ENCODE data around the gene EPB41L4A.

Gene EPB41L4A

DNA sequence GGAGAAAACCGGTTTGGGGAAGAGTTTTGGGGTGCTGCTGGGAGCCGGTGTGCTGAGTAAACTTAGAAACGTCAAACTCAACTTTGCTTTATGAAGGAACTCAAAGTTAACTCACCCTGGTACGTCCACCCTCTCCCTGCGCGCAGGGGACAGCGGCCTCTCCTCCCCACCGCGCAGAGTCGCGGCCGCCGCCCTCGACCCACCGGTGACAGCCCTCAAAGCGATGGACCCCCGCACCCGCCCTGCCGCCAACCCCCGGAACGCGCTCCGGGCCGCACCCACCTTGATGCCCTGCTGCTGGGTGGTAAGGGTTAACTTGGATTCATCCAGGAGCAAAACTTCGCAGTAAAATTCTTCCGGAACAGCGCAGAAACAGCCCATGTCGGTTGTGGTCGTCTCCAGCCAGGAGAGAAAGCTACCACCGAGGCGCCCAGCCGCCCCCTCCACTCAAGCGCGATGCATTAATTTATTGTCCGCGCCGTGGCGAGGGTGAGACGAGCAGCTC lies 366 bp downstream of the EPB41L4A start:
- Histone ChIP-seq H3K4me3 (ENCODE audit: low read depth in 1 of 2, low read length in 2 of 2) (peak overlapping the region; percentile 81 to 83), H3K9ac (ENCODE audit: low read length) (peak overlapping the region; percentile 37), H3K27ac (ENCODE audit: low read depth, low read length) (no peak overlapping the region), H3K36me3 (ENCODE audit: insufficient read depth, low read length) (no peaks in the 10 kb centered on the region), H3K4me1 (ENCODE audit: insufficient read depth, low read length) (peaks cover 5% of the 10 kb centered on the region), H3K9me3 (ENCODE audit: low read length) (no peaks in the 10 kb centered on the region), H3K27me3 (ENCODE audit: control insufficient read depth in 1 of 2, insufficient read depth in 2 of 2, low read length in 2 of 2) (peaks cover 0 to 8% of the 10 kb centered on the region in 2 donors)

DNA sequence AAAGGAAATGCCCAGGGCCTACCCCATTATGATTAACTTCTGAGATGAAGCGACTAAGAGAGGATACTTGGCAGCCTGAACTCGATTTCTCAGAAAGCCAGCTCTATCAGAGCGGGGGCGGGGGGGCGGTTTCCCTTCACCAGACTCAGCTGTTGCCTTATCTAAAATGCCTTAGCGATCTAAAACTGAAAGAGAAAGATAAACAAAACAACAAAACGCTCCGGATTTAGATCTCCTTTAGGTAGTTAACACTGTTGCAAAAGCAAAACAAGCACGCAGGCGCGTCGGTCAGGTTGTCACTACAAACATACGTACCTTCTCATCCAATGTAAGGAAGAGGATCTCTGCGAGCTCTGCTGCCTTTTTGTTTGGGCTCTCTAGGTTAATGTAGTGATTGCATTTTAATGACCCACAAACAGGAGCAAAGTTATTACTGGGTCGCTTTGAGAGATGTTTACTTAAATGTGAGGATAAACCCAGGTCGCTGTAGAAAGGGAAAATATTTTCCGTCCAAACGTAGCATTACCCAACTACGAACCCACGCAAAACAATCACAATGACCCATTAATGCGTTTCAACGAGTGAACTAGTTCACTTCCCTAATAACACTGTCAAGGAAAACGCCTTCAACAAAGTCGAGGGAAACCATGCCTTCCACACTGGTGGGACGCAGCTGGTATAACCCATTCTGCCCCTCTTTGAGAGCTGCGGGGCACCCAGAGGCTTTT lies 982 bp downstream of the EPB41L4A start:
- Histone ChIP-seq H3K4me3 (ENCODE audit: low read depth in 1 of 2, low read length in 2 of 2) (peak overlapping the region; percentile 81 to 83), H3K36me3 (ENCODE audit: insufficient read depth, low read length) (no peaks in the 10 kb centered on the region), H3K27ac (ENCODE audit: low read depth, low read length) (no peak overlapping the region), H3K4me1 (ENCODE audit: insufficient read depth, low read length) (peaks cover 5% of the 10 kb centered on the region), H3K9me3 (ENCODE audit: low read length) (no peaks in the 10 kb centered on the region), H3K27me3 (ENCODE audit: control insufficient read depth in 1 of 2, insufficient read depth in 2 of 2, low read length in 2 of 2) (peaks cover 0 to 8% of the 10 kb centered on the region in 2 donors), H3K9ac (ENCODE audit: low read length) (peak overlapping the region; percentile 37)

DNA sequence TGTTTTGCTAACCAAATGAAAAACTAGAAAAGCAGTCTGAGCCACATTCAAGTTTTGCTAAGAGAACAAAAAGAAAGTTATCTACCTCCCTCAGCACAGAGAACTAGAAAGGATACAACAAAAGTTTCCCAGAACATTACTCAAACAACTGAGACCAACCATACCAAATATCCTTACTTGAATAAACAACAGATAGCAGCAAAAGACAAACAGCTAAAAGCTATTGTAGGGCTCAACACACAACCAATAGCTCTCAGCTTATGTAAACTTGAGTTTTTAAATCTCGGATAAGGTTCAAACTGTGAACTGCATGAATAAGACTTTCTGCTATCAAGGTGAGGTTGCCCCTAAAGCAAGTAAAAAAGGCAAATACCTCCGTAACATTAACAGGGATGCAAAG lies 3.5 kb downstream of the EPB41L4A start:
- Histone ChIP-seq H3K9ac (ENCODE audit: low read length) (no peak overlapping the region), H3K36me3 (ENCODE audit: insufficient read depth, low read length) (no peaks in the 10 kb centered on the region), H3K4me1 (ENCODE audit: insufficient read depth, low read length) (peaks cover 3% of the 10 kb centered on the region), H3K9me3 (ENCODE audit: low read length) (no peaks in the 10 kb centered on the region), H3K4me3 (ENCODE audit: low read depth in 1 of 2, low read length in 2 of 2) (no peak overlapping the region), H3K27ac (ENCODE audit: low read depth, low read length) (no peak overlapping the region), H3K27me3 (ENCODE audit: control insufficient read depth in 1 of 2, insufficient read depth in 2 of 2, low read length in 2 of 2) (peaks cover 0 to 8% of the 10 kb centered on the region in 2 donors)

DNA sequence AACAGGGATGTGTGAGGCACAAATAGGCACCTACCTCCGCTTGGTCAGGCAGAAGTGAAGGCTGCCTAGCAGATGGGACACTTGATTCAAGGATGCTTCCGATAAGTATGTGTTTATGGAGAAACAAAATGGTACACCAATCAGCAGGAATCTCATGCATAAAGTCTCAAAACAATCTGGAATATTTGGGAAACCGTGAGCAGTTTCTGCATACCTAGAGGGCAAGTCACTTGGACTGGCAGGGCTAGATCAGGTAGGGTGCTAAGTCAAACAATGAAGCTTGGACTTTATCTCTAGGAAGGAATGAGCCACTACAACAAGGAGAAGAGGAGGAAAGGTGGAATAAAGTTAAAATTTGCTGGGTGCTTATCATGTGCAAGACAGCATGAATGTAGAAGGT lies 5.5 kb downstream of the EPB41L4A start:
- Histone ChIP-seq H3K4me1 (ENCODE audit: insufficient read depth, low read length) (no peaks in the 10 kb centered on the region), H3K9me3 (ENCODE audit: low read length) (no peaks in the 10 kb centered on the region), H3K27ac (ENCODE audit: low read depth, low read length) (no peak overlapping the region), H3K27me3 (ENCODE audit: control insufficient read depth in 1 of 2, insufficient read depth in 2 of 2, low read length in 2 of 2) (no peaks in the 10 kb centered on the region), H3K4me3 (ENCODE audit: low read depth in 1 of 2, low read length in 2 of 2) (no peak overlapping the region), H3K36me3 (ENCODE audit: insufficient read depth, low read length) (no peaks in the 10 kb centered on the region), H3K9ac (ENCODE audit: low read length) (no peak overlapping the region)

DNA sequence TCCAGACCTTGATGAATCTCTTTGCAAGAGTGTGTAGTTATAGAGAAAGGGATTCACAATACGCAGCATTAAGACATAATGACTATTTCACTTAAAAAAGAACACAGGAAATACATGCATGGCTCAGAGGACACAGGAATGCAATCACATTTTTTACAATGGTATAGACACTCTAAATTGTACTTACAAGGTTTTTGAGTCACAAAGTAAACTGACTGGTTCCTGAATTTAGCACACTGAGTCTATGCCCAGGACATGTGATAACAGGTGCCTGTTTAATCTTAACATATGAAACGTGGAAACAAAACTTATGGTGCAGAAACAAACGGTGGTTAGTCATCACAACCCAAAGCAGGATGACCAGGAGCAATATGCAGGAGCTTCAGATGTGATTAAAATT lies 6.7 kb downstream of the EPB41L4A start:
- no peaks in the 10 kb centered on the region for H3K36me3 ChIP-seq (ENCODE audit: insufficient read depth, low read length)
- H3K9ac ChIP-seq (ENCODE audit: low read length) = no peak overlapping the region
- H3K27me3 ChIP-seq (ENCODE audit: control insufficient read depth in 1 of 2, insufficient read depth in 2 of 2, low read length in 2 of 2) = no peaks in the 10 kb centered on the region
- no peak overlapping the region for H3K4me3 ChIP-seq (ENCODE audit: low read depth in 1 of 2, low read length in 2 of 2)
- no peaks in the 10 kb centered on the region for H3K9me3 ChIP-seq (ENCODE audit: low read length)
- no peak overlapping the region for H3K27ac ChIP-seq (ENCODE audit: low read depth, low read length)
- H3K4me1 ChIP-seq (ENCODE audit: insufficient read depth, low read length) = no peaks in the 10 kb centered on the region

DNA sequence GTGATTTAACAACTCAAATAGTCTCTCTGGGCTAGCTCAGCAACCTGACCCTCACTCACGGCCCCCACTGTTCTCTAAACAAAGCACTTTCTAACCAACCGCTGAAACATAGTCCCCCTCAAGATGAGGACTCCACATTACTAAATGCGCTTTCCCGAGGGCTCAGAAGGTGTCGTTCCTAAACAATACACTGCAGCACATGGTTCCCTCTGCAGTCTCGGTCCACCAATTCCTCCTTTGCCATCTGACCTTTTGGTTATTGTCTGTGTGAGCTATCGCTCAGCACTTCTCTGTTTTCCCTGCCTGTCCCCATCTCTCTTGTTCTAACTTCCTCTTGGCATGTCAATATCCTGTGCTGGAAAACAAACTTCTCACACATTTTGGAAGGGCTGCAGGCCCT lies 7.2 kb downstream of the EPB41L4A start:
- Histone ChIP-seq H3K4me3 (ENCODE audit: low read depth in 1 of 2, low read length in 2 of 2) (no peak overlapping the region), H3K9me3 (ENCODE audit: low read length) (no peaks in the 10 kb centered on the region), H3K4me1 (ENCODE audit: insufficient read depth, low read length) (no peaks in the 10 kb centered on the region), H3K27ac (ENCODE audit: low read depth, low read length) (no peak overlapping the region), H3K36me3 (ENCODE audit: insufficient read depth, low read length) (no peaks in the 10 kb centered on the region), H3K9ac (ENCODE audit: low read length) (no peak overlapping the region), H3K27me3 (ENCODE audit: control insufficient read depth in 1 of 2, insufficient read depth in 2 of 2, low read length in 2 of 2) (no peaks in the 10 kb centered on the region)

DNA sequence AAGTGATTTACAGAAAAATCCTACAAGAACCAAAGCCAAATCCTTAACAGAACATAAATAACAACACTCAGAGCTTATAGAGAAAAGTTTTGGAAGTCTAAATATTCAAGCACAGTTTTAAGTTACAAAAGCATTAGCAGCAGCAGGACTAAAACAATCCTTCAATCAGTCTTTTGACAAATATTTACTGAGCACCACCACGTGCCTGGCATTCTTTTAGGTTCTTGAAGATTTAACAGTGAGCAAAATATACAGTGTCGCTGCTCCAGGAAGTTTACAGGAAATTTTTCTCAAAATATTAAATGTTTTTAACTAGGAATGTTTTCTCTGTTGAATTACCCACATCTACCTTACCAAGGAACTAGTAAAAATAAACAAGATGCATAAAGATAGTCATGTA lies 11.4 kb downstream of the EPB41L4A start:
- no peaks in the 10 kb centered on the region for H3K4me1 ChIP-seq (ENCODE audit: insufficient read depth, low read length)

DNA sequence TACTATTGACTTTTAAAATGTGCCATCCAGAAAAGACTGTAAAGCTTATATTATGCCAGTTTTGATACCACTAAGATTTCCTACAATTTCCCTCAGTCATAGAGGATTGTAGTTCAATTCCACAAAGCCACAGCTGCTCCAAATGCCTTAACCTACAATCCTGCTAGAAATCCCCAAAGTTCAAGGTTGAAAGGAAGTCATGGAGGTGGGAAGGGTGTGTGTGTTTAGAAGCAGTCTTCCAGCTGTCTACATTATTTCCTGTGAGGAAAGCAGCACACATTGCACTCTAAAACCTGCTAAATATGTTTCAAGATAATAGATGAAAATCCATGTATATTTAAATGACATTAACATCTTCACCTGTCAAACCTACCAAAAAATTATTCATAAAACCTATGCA lies 11.8 kb downstream of the EPB41L4A start:
- Histone ChIP-seq H3K9ac (ENCODE audit: low read length) (no peak overlapping the region), H3K9me3 (ENCODE audit: low read length) (no peaks in the 10 kb centered on the region), H3K4me1 (ENCODE audit: insufficient read depth, low read length) (no peaks in the 10 kb centered on the region), H3K36me3 (ENCODE audit: insufficient read depth, low read length) (no peaks in the 10 kb centered on the region), H3K27ac (ENCODE audit: low read depth, low read length) (no peak overlapping the region), H3K27me3 (ENCODE audit: control insufficient read depth in 1 of 2, insufficient read depth in 2 of 2, low read length in 2 of 2) (no peaks in the 10 kb centered on the region), H3K4me3 (ENCODE audit: low read depth in 1 of 2, low read length in 2 of 2) (no peak overlapping the region)

More for the DNA sequence above, 11.4 kb downstream of the EPB41L4A start:
- Histone ChIP-seq H3K36me3 (ENCODE audit: insufficient read depth, low read length) (no peaks in the 10 kb centered on the region), H3K27ac (ENCODE audit: low read depth, low read length) (no peak overlapping the region), H3K9me3 (ENCODE audit: low read length) (no peaks in the 10 kb centered on the region), H3K27me3 (ENCODE audit: control insufficient read depth in 1 of 2, insufficient read depth in 2 of 2, low read length in 2 of 2) (no peaks in the 10 kb centered on the region), H3K4me3 (ENCODE audit: low read depth in 1 of 2, low read length in 2 of 2) (no peak overlapping the region), H3K9ac (ENCODE audit: low read length) (no peak overlapping the region)

DNA sequence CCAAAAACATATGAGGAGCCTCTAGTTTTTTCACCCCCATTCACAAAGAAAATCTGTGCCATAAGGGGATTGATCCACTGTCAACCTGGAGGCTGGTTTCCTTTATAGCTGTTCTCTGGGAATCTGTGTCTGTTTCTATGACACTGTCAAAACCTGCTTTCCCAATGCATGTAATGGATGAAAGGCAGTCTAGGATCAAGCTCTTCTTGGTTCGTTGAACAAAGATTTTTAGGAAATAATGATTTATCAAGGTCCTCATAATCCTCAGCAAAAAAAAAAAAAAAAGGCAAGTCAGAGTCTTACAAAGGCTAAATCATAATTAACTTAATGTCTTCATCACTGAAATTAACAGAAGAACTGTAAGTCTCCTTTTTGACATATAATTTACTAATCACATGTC lies 16.0 kb downstream of the EPB41L4A start:
- Histone ChIP-seq H3K9me3 (ENCODE audit: low read length) (no peaks in the 10 kb centered on the region), H3K27ac (ENCODE audit: low read depth, low read length) (no peak overlapping the region), H3K4me1 (ENCODE audit: insufficient read depth, low read length) (no peaks in the 10 kb centered on the region), H3K36me3 (ENCODE audit: insufficient read depth, low read length) (no peaks in the 10 kb centered on the region), H3K9ac (ENCODE audit: low read length) (no peak overlapping the region), H3K4me3 (ENCODE audit: low read depth in 1 of 2, low read length in 2 of 2) (no peak overlapping the region), H3K27me3 (ENCODE audit: control insufficient read depth in 1 of 2, insufficient read depth in 2 of 2, low read length in 2 of 2) (no peaks in the 10 kb centered on the region)

DNA sequence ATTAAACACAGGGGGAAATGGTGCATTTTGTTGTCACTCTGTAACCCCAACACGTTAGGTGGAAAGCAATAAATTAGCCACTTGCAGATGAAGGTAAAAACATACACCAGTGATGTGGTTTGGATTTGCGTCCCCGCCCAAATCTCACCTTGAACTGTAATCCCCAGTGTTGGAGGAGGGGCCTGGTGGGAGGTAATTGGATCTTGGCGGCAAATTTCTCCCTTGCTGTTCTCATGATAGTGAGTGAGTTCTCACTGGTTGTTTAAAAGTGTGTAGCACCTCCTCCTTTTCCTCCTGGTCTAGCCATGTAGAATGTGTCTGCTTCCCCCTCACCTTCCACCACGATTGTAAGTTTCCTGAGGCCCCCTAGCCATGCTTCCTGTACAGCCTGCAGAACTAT lies 17.2 kb downstream of the EPB41L4A start:
- no peaks in the 10 kb centered on the region for H3K9me3 ChIP-seq (ENCODE audit: low read length)
- no peaks in the 10 kb centered on the region for H3K27me3 ChIP-seq (ENCODE audit: control insufficient read depth in 1 of 2, insufficient read depth in 2 of 2, low read length in 2 of 2)
- no peak overlapping the region for H3K27ac ChIP-seq (ENCODE audit: low read depth, low read length)
- H3K9ac ChIP-seq (ENCODE audit: low read length) = no peak overlapping the region
- no peaks in the 10 kb centered on the region for H3K36me3 ChIP-seq (ENCODE audit: insufficient read depth, low read length)
- H3K4me3 ChIP-seq (ENCODE audit: low read depth in 1 of 2, low read length in 2 of 2) = no peak overlapping the region
- no peaks in the 10 kb centered on the region for H3K4me1 ChIP-seq (ENCODE audit: insufficient read depth, low read length)

DNA sequence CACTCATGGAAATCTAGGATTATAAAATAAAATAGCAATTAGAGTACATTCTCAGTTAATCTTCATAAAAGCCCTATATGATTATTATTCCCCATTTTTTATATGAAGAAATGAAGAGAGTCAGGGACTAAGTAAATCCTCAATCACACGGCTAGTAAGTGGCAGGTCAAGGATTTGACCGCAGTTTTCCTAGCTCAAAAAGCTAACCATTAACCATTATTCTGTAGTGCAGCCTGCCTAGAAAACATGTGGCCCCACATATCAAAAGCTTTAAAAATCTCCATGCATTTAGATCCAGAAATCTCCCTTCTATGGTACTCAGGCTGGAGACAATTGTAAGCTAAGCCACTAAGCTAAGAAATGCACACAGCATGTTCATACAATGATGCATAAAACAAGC lies 21.4 kb downstream of the EPB41L4A start:
- Histone ChIP-seq H3K4me3 (ENCODE audit: low read depth in 1 of 2, low read length in 2 of 2) (no peak overlapping the region), H3K36me3 (ENCODE audit: insufficient read depth, low read length) (no peaks in the 10 kb centered on the region), H3K4me1 (ENCODE audit: insufficient read depth, low read length) (no peaks in the 10 kb centered on the region), H3K9ac (ENCODE audit: low read length) (no peak overlapping the region), H3K27ac (ENCODE audit: low read depth, low read length) (no peak overlapping the region), H3K27me3 (ENCODE audit: control insufficient read depth in 1 of 2, insufficient read depth in 2 of 2, low read length in 2 of 2) (no peaks in the 10 kb centered on the region), H3K9me3 (ENCODE audit: low read length) (no peaks in the 10 kb centered on the region)

DNA sequence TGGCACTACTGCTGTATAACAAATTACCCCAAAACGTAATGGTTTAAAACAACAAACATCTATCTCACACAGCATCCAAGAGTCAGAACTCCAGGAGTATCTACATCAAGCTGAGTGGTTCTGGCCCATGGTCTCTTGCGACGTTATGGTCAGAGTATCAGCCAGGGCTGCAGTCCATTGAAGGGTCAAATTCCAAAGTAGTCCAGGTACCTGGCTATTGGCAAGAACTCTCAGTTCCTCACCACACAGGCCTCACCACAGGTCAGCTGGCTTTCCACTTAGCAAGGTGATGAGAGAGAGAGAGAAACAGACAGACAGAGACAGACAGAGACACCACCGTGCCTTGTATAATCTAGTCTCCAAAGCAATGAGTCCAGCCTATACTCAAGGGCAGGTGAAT lies 22.6 kb downstream of the EPB41L4A start:
- Histone ChIP-seq H3K4me3 (ENCODE audit: low read depth in 1 of 2, low read length in 2 of 2) (no peak overlapping the region), H3K9ac (ENCODE audit: low read length) (no peak overlapping the region), H3K4me1 (ENCODE audit: insufficient read depth, low read length) (no peaks in the 10 kb centered on the region), H3K27ac (ENCODE audit: low read depth, low read length) (no peak overlapping the region), H3K9me3 (ENCODE audit: low read length) (no peaks in the 10 kb centered on the region), H3K27me3 (ENCODE audit: control insufficient read depth in 1 of 2, insufficient read depth in 2 of 2, low read length in 2 of 2) (no peaks in the 10 kb centered on the region), H3K36me3 (ENCODE audit: insufficient read depth, low read length) (no peaks in the 10 kb centered on the region)

Data from muscle layer of colon (tissue), 2 donors.